ENCODE data around the gene WNT7A.

WNT7A gene

DNA sequence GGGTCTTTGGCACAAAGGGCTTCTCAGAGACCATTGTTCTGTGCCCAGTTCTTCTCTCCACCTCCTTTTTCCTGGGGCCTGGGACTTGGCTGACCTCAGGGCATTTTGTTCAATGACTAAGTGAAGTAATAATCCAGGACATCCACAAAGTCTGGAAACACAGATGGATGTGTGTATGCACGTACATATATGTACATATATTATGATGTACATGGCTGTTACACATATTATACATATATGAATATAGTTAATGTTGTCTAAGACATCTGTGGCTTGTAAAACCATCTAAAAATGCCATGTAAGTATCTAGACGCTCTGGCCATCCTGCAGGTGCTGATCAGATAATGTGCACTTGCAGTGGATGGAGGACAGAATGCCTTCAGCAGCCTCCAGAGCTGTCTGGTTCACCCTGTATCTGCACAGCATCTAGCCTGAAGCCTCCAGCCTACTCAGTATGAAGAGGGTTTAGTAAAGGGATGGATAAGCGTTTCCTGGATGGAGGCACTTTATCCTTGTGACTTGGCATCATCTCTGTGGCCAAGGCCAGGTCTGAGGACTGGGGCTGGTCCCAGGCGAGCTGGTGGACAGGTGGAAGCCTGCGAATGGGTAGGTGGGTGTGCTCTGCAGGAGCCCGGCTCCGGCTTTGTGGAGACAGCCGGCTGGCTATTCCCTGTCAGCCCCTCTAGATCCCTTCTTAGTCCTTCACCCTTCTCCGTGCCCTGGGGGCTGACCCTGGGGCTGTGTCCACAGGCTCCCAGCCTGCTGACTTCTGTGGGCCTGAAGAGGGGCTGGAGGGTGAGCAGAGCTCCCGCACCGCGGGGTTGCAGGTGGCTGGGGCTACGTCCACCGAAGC is 88.4 kb downstream of the WNT7A start:
- TF ChIP-seq, protein P1, sequence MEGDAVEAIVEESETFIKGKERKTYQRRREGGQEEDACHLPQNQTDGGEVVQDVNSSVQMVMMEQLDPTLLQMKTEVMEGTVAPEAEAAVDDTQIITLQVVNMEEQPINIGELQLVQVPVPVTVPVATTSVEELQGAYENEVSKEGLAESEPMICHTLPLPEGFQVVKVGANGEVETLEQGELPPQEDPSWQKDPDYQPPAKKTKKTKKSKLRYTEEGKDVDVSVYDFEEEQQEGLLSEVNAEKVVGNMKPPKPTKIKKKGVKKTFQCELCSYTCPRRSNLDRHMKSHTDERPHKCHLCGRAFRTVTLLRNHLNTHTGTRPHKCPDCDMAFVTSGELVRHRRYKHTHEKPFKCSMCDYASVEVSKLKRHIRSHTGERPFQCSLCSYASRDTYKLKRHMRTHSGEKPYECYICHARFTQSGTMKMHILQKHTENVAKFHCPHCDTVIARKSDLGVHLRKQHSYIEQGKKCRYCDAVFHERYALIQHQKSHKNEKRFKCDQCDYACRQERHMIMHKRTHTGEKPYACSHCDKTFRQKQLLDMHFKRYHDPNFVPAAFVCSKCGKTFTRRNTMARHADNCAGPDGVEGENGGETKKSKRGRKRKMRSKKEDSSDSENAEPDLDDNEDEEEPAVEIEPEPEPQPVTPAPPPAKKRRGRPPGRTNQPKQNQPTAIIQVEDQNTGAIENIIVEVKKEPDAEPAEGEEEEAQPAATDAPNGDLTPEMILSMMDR (IDR thresholded peaks at IDR 0.05; ENCODE audit: insufficient read depth, missing control alignments): no peak
- no peak for DNase-seq (ENCODE audit: insufficient read length, low spot score)
- FAIRE-seq: no peak

DNA sequence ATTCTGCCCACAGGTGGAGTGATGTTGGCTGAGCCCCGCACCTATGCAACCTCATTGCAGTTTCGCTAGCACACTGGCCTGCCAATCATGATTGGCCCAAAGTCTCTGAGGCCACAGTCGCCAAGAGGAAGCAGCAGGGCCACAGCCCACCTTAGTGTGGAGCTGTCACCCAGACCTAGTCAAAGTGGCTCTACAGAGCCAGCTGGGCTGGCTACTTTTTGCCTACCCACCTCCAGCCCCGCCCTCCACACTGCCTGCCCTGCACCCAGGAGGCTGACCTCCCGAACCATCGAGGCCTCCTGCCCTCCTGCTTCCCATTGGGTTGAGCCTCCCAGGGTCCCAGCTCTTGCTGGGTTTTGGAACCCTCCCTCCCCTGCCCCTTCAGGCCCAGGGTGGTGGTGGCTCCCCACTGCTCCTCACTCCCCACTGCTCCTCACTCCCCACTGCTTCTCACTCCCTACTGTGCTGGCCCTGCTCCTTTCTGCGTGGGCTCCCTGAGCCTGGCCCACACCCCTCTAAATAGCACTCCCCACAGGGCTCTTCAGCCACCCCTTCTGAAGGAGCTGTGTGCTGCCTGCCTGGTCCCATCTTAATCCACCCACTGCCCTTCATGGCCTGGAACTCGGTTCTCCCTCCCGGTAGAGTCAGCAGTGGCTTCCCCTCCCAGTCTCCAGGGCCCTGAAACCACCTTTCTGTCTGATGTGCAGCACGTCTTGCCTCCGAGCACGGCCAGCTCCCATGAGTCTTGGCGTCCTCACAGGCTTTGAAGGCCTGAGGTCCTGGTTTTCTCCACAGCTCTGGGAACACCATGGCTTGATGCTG is 89.3 kb downstream of the WNT7A start:
- TF ChIP-seq, protein P1 (IDR thresholded peaks at IDR 0.05; ENCODE audit: insufficient read depth, missing control alignments): no peak
- no peak for FAIRE-seq
- no peak for DNase-seq (ENCODE audit: insufficient read length, low spot score)

DNA sequence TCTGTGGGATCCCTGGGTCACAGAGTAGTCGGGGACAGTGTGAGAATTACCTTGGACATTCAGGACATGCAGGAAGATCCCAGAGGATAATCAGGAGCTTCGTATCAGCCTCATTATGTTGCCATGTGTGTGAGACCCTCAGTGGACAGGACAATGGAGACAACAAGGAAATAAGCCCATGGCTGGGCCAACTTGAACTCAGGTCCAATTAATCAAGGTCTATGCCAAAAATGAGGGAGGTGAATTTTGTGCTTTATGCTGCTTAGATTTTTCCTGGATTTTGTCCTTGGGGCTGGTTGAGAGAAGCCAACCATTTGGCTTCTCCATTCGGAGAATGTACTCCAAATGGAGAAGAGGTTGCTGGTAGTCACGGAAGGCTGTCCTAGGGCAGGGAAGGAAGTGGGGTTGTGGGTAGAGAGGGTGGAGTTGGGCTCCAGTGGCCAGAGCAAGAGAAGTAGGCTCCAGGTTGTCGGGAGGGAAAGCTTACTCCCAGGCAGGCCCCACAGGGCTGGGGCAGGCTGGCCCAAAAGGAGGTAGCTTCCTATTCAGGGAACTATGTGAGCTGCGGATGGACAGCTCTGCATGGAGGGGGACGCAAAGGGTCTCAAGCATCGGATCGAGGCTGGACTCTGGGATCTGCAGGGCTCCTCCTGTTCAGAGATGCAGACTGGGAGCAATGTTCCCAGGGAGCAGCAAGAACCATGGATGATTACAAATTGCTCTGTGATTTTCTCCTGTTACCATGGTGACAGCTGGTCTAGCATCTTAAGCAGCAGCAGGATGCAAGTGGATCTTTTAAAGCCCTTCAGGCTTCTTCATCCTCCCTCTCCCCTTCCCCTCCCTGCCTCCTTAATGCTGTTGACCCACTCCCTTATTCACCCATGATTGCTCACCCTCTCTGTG is 91.1 kb downstream of the WNT7A start:
- FAIRE-seq (no peak), DNase-seq (ENCODE audit: insufficient read length, low spot score) (no peak)
- TF ChIP-seq, protein P1 (IDR thresholded peaks at IDR 0.05; ENCODE audit: insufficient read depth, missing control alignments): no peak

DNA sequence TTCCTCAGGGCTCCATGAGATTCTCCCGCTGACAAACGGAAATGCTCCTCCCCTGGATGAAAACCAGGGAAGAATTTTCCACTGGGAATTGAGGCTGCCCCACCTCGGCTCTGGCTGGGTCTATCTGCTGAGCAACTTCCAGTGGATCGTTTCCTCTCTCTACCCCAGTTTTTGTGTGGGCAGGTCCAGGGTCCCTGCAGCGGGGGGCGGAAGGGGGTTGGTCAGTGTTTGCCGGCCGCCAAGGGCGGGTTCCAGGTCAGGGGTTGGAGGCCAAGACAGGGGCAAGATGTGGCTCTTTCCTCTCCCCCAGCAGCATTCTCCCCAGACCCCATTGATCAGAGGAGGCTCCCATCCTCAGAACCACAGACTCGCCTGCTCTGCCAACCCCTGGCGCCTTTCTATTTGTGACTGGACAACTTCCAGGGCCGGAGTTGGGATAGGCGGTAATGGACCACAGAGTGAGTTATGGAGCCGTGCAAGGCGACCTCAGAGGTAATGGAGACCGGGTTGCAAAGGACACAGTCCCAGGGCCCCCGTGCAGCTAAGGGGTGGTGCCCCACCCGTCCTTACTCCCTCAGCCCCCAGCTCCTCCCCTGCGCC is 92.2 kb downstream of the WNT7A start:
- DNase-seq (ENCODE audit: insufficient read length, low spot score): no peak
- TF ChIP-seq, protein P1 (IDR thresholded peaks at IDR 0.05; ENCODE audit: insufficient read depth, missing control alignments): no peak
- no peak for FAIRE-seq

DNA sequence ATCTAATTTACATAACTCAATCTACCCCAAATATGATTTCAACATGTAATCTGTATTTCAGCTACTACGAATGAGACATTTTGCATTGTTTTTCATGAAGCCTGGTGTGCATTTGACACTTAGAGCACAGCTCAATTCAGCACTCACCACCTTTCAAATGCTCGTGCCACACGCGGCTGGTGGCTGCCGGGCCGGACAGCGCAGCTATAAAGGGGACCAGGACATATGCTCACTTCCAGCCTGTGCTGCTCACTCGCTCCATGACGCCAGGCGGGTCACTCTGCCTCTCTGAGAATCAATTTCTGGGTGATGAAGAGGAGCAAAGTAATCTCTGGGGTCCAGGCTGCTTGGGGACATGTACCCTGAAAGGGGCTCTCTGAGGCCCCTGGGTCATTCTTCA is 93.1 kb downstream of the WNT7A start:
- no peak for DNase-seq (ENCODE audit: insufficient read length, low spot score)
- TF ChIP-seq, protein P1 (IDR thresholded peaks at IDR 0.05; ENCODE audit: insufficient read depth, missing control alignments): no peak
- no peak for FAIRE-seq

DNA sequence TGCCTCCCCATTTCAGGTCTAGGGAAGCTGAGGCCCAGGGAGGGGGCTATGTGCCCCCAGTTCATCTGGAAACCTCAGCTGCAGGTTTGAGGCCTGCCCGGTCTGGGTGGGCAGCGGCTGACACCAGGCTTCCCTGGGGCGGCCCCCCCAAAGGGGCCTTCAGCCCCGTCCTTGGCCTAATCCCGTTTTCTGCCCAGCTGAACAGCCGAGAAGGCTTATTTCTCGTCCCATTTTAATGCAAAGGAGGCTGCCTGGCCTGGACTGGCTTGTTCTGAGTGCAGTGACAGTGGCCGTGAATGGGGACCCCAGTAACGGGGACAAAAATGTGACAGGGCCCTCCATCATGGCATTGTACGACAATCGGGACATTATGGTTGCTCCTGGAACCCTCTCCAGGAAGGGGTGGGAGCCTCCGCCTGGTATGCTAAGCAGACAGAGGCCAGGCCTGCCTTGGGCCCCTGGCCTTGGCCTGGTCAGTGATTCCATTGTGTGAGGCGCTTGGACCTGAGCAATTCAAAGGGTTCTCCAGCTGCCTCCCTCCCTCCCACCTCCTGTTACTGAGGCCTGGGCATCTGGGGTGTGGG is 93.9 kb downstream of the WNT7A start:
- no peak for FAIRE-seq
- no peak for DNase-seq (ENCODE audit: insufficient read length, low spot score)
- TF ChIP-seq, protein P1 (IDR thresholded peaks at IDR 0.05; ENCODE audit: insufficient read depth, missing control alignments): no peak

Data from D721Med (cell line).